ENCODE results near the gene NPHS1. TPM values are rescaled to one million over a fixed set of nuclear protein-coding genes. Genes with fewer than 3 reads are reported as not detected.

The NPHS1 gene
- total RNA-seq, 1 experiment from 2014 or later = not detected

DNA sequence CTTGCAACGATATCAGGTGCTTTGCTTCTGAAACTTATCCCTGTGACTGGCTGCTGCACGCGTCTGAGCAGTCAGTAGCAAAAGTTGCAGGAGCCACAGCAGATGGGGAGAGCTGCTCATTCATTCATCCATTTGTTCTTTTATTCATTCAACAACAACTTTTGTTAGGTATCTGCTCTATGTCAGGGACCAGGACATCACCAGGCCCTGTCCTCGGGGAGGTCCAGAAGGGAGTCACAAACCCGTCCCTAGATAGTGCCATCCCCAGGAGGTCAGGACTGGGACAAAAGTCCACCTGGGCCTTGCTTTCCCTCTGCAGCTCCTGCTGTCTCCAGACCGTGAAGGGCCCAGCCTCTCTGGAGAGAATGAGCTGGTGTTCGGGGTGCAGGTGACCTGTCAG, 74.3 kb downstream of the NPHS1 start:
- Mint-ChIP-seq H3K4me3 (ENCODE audit: unreplicated experiment) (peak overlapping the region; percentile 3), H3K27me3 (ENCODE audit: insufficient read depth, unreplicated experiment) (peaks cover 3% of the 10 kb centered on the region), H3K4me1 (ENCODE audit: low read depth, unreplicated experiment) (peaks cover 12% of the 10 kb centered on the region), H3K27ac (ENCODE audit: unreplicated experiment) (no peak overlapping the region), H3K9me3 (ENCODE audit: unreplicated experiment) (no peaks in the 10 kb centered on the region), H3K36me3 (ENCODE audit: insufficient read depth, unreplicated experiment) (peaks cover 18% of the 10 kb centered on the region)
- H3K27me3 ChIP-seq (replicated peaks; ENCODE audit: control insufficient read depth, insufficient read depth, low read length) = no peaks in the 10 kb centered on the region
- DNase-seq = no peak
- H3K36me3 ChIP-seq (ENCODE audit: control insufficient read depth, insufficient read depth, low read length) = no peaks in the 10 kb centered on the region; the same call in 1 of the 2 replicates
- POLR2A ChIA-PET = no interaction called here
- no peak overlapping the region for H3K4me3 ChIP-seq (ENCODE audit: low read depth, low read length)
- BruUV-seq (replicated peaks) = no TSS peak
- TF ChIP-seq, protein P1, sequence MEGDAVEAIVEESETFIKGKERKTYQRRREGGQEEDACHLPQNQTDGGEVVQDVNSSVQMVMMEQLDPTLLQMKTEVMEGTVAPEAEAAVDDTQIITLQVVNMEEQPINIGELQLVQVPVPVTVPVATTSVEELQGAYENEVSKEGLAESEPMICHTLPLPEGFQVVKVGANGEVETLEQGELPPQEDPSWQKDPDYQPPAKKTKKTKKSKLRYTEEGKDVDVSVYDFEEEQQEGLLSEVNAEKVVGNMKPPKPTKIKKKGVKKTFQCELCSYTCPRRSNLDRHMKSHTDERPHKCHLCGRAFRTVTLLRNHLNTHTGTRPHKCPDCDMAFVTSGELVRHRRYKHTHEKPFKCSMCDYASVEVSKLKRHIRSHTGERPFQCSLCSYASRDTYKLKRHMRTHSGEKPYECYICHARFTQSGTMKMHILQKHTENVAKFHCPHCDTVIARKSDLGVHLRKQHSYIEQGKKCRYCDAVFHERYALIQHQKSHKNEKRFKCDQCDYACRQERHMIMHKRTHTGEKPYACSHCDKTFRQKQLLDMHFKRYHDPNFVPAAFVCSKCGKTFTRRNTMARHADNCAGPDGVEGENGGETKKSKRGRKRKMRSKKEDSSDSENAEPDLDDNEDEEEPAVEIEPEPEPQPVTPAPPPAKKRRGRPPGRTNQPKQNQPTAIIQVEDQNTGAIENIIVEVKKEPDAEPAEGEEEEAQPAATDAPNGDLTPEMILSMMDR (IDR thresholded peaks at IDR 0.05; ENCODE audit: insufficient read depth in 1 of 2, low read depth in 1 of 2, low read length in 1 of 2, severe bottlenecking in 1 of 2, unreplicated experiment in 1 of 2) = no peak
- CTCF ChIA-PET = no interaction called here
- no peaks in the 10 kb centered on the region for H3K9me3 ChIP-seq
- intact Hi-C loops (cut with micrococcal nuclease; ENCODE audit: unreplicated experiment) = no loop called here
- H3K4me1 ChIP-seq = no peaks in the 10 kb centered on the region

DNA sequence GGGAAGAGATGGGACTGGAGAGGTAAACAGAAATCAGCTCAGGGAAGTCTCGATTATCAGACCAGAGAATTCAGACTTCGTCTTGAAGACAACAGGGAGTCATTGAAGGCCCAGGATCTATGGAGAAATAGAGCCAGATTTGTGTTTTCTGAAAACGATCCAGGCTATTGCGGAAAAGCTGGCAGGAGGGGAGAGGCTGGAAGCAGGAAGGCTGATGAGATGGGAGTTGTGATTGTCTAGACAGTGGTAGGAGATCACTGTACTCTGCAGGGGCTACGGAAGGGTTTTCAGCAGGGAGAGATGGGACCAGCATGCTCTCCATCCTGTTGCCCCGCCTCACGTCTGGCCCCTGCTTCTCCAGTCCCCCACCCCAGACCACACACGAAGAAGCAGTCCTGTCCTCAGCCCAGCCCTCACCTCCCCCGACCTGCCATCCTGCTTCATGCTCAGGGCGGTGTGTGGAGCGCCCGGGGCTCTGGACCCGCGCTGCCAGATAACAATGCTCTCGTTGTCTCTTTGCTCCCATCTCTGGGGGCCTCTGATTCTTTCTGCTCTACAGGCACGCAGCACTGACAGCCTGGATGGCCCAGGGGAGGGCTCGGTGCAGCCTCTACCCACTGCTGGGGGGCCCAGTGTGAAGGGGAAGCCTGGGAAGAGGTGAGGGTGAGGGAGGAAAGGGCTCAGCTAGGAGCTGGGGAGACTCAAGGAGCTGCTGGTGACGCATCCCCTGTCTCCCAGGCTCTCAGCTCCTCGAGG, 75.0 kb downstream of the NPHS1 start:
- Histone ChIP-seq H3K4me3 (ENCODE audit: low read depth, low read length) (no peak overlapping the region), H3K4me1 (no peaks in the 10 kb centered on the region), H3K36me3 (ENCODE audit: control insufficient read depth, insufficient read depth, low read length) (no peaks in the 10 kb centered on the region; the same call in 1 of the 2 replicates), H3K27me3 (replicated peaks; ENCODE audit: control insufficient read depth, insufficient read depth, low read length) (no peaks in the 10 kb centered on the region), H3K9me3 (no peaks in the 10 kb centered on the region)
- BruUV-seq (replicated peaks) = no TSS peak
- Mint-ChIP-seq H3K4me3 (ENCODE audit: unreplicated experiment) (peak overlapping the region; percentile 3), H3K36me3 (ENCODE audit: insufficient read depth, unreplicated experiment) (peaks cover 18% of the 10 kb centered on the region), H3K4me1 (ENCODE audit: low read depth, unreplicated experiment) (peaks cover 11% of the 10 kb centered on the region), H3K27ac (ENCODE audit: unreplicated experiment) (no peak overlapping the region), H3K9me3 (ENCODE audit: unreplicated experiment) (no peaks in the 10 kb centered on the region), H3K27me3 (ENCODE audit: insufficient read depth, unreplicated experiment) (peaks cover 3% of the 10 kb centered on the region)
- ChIA-PET CTCF (interaction anchor here (0.6 kb wide), 1 partner anchor 7 kb away, joined by 3 read pairs; no protein-coding TSS in a partner anchor), POLR2A (no interaction called here)
- peak in 1 of 2 experiments; percentile 26 for DNase-seq
- intact Hi-C loops (cut with micrococcal nuclease; ENCODE audit: unreplicated experiment) = no loop called here
- TF ChIP-seq, protein P1 (IDR thresholded peaks at IDR 0.05; ENCODE audit: insufficient read depth in 1 of 2, low read depth in 1 of 2, low read length in 1 of 2, severe bottlenecking in 1 of 2, unreplicated experiment in 1 of 2) = no peak

DNA sequence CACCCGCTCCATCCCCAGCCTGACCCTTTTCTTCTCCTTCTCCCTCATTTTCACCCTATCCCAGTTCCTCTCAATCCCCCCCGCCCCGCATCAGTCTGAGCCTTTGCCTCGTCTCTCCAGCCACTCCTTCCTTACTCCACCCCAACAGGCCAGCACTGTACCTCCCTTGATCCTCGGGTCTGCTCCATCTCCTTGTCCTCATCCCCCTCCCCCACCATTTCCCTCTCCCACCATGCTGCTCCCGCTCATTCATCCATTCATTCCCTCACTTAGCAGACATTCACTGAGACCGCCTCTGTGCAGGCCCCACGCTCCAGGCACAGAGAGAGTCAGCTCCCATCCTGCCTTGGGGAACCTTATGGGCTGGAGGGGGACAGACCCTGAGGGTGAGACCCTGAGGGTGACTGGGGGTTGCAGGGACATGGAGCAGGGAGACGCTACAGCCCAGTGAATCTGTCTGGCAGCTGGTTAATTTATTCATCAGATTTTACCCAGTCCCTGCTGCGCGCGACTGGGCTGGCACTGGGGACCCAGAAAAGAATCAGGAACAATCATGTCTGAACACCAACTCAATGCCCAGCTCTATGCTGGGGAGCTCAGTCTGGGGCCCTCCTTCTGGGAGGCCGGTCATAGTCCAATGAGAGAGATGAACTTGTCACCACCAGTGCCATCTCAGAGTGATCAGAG, 76.1 kb downstream of the NPHS1 start:
- H3K9me3 Mint-ChIP-seq (ENCODE audit: unreplicated experiment) = no peaks in the 10 kb centered on the region
- intact Hi-C loops (cut with micrococcal nuclease; ENCODE audit: unreplicated experiment) = no loop called here
- peaks cover 3% of the 10 kb centered on the region for H3K27me3 Mint-ChIP-seq (ENCODE audit: insufficient read depth, unreplicated experiment)
- peaks cover 11% of the 10 kb centered on the region for H3K4me1 Mint-ChIP-seq (ENCODE audit: low read depth, unreplicated experiment)
- POLR2A ChIA-PET = no interaction called here
- no peak overlapping the region for H3K27ac Mint-ChIP-seq (ENCODE audit: unreplicated experiment)
- Histone ChIP-seq H3K9me3 (no peaks in the 10 kb centered on the region), H3K27me3 (replicated peaks; ENCODE audit: control insufficient read depth, insufficient read depth, low read length) (no peaks in the 10 kb centered on the region), H3K4me3 (ENCODE audit: low read depth, low read length) (peak overlapping the region; percentile 82), H3K4me1 (no peaks in the 10 kb centered on the region), H3K36me3 (ENCODE audit: control insufficient read depth, insufficient read depth, low read length) (no peaks in the 10 kb centered on the region; the same call in 1 of the 2 replicates)
- TF ChIP-seq, protein P1 (IDR thresholded peaks at IDR 0.05; ENCODE audit: insufficient read depth in 1 of 2, low read depth in 1 of 2, low read length in 1 of 2, severe bottlenecking in 1 of 2, unreplicated experiment in 1 of 2) = no peak
- BruUV-seq (replicated peaks) = no TSS peak
- peak in 1 of 2 experiments; percentile 29 for DNase-seq
- peak overlapping the region; percentile 79 for H3K4me3 Mint-ChIP-seq (ENCODE audit: unreplicated experiment)
- CTCF ChIA-PET = interaction anchor here (0.5 to 0.6 kb wide), 2 partner anchors 8 to 83 kb away, joined by 3 to 6 read pairs; no protein-coding TSS in a partner anchor
- peaks cover 18% of the 10 kb centered on the region for H3K36me3 Mint-ChIP-seq (ENCODE audit: insufficient read depth, unreplicated experiment)

Other genes with a start within 250 kb of the NPHS1 start
- gene HAUS5, start 239.8 kb downstream of the NPHS1 start, total RNA-seq (2022) = 26.4 and 27.9 TPM in 2 replicates
- 140 and 165 TPM in 2 replicates for gene RBM42, start 223.5 kb downstream of the NPHS1 start, total RNA-seq (2022)
- gene ETV2, start 210.8 kb downstream of the NPHS1 start, total RNA-seq (2022) = 0.77 and 1.3 TPM in 2 replicates
- 551 and 639 TPM in 2 replicates for gene COX6B1, start 204.2 kb downstream of the NPHS1 start, total RNA-seq (2022)
- not detected in 2 replicates for gene UPK1A, start 186.0 kb downstream of the NPHS1 start, total RNA-seq (2022)
- not detected in 2 replicates for gene ZBTB32, start 147.9 kb downstream of the NPHS1 start, total RNA-seq (2022)
- gene KMT2B, start 134.5 kb downstream of the NPHS1 start, total RNA-seq (2022) = 54.2 and 62.6 TPM in 2 replicates
- 10.1 and 11.3 TPM in 2 replicates for gene IGFLR1, start 110.1 kb downstream of the NPHS1 start, total RNA-seq (2022)
- 21.3 and 24.6 TPM in 2 replicates for gene U2AF1L4, start 107.1 kb downstream of the NPHS1 start, total RNA-seq (2022)
- 70.2 and 70.5 TPM in 2 replicates for gene PSENEN, start 106.9 kb downstream of the NPHS1 start, total RNA-seq (2022)
- 8.1 and 10.2 TPM in 2 replicates for gene LIN37, start 103.9 kb downstream of the NPHS1 start, total RNA-seq (2022)
- 0.48 and 0.81 TPM in 2 replicates for gene HSPB6, start 95.5 kb downstream of the NPHS1 start, total RNA-seq (2022)
- 34.6 and 37.0 TPM in 2 replicates for gene PROSER3, start 94.3 kb downstream of the NPHS1 start, total RNA-seq (2022)
- 17.8 and 18.3 TPM in 2 replicates for gene ARHGAP33, start 76.9 kb downstream of the NPHS1 start, total RNA-seq (2022)
- gene PRODH2, start 39.7 kb downstream of the NPHS1 start, total RNA-seq (2022) = 0.28 TPM in 1 of 2 replicates, not detected in the other
- gene KIRREL2, start 4.4 kb upstream of the NPHS1 start, total RNA-seq (2022) = 0.14 TPM in 1 of 2 replicates, not detected in the other
- gene APLP1, start 16.1 kb upstream of the NPHS1 start, total RNA-seq (2022) = 4.6 and 6.5 TPM in 2 replicates
- gene NFKBID, start 48.0 kb upstream of the NPHS1 start, total RNA-seq (2022) = 8.0 and 10.5 TPM in 2 replicates
- not detected in 2 replicates for gene HCST, start 50.0 kb upstream of the NPHS1 start, total RNA-seq (2022)
- gene TYROBP, start 55.8 kb upstream of the NPHS1 start, total RNA-seq (2022) = not detected in 2 replicates
- 10.2 and 12.4 TPM in 2 replicates for gene LRFN3, start 83.9 kb upstream of the NPHS1 start, total RNA-seq (2022)
- gene SDHAF1, start 142.7 kb upstream of the NPHS1 start, total RNA-seq (2022) = 26.2 and 28.1 TPM in 2 replicates
- 42.5 and 48.5 TPM in 2 replicates for gene SYNE4, start 156.3 kb upstream of the NPHS1 start, total RNA-seq (2022)
- 29.4 and 30.8 TPM in 2 replicates for gene ALKBH6, start 161.7 kb upstream of the NPHS1 start, total RNA-seq (2022)
- gene CLIP3, start 180.4 kb upstream of the NPHS1 start, total RNA-seq (2022) = 1.7 and 2.2 TPM in 2 replicates
- gene THAP8, start 201.8 kb upstream of the NPHS1 start, total RNA-seq (2022) = 7.6 and 8.8 TPM in 2 replicates
- 30.6 and 32.9 TPM in 2 replicates for gene WDR62, start 202.4 kb upstream of the NPHS1 start, total RNA-seq (2022)

Data from Caco-2 (cell line).